Measurements from ENCODE around the gene PLK2.

PLK2 gene

DNA sequence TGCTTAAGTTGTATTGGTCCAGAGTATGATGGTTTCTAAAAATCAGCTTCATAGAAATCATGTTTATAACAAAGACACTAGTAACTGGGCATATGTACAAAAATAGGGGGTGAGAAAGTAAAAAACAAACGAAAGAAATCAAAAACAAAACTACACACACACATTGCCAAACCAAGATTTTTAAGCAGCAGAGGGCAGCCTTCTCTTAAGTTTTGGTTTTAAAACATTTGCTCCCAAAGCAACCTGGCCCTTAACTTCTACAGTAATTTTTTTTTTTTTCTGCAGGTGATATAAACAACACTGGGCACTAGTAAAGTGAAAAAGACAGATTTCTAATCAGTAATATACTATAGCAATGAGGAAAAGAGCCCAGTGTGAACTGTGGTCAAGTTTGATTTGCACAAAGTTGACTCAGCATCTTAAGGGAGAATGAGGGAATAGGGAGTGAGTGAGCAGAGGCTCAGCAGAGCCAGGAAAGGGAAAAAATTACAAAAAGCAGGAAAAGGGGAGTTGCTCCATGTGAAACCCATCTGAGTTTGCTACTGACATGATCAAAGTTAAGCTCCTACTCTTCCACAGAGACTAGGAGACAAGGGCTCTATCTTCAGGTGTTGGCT is 18.0 kb upstream of the PLK2 start:
- peak; percentile 43 for DNase-seq

DNA sequence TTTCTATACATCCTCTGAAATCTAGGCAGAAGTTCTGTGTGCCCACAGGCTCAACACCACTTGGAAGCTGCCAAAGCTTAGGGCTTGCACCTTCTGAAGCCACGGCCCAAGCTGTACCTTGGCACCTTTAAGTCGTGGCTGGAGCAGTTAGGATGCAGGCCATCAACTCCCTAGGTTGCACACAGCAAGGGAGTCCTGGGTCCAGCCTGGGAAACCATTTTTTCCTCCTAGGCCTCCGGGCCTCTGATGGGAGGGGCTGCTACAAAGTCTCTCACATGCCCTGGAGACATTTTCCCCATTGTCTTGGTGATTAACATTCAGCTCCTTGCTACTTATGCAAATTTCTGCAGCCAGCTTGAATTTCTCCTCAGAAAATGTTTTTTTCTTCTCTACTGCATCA is 15.5 kb upstream of the PLK2 start:
- no peak for DNase-seq

DNA sequence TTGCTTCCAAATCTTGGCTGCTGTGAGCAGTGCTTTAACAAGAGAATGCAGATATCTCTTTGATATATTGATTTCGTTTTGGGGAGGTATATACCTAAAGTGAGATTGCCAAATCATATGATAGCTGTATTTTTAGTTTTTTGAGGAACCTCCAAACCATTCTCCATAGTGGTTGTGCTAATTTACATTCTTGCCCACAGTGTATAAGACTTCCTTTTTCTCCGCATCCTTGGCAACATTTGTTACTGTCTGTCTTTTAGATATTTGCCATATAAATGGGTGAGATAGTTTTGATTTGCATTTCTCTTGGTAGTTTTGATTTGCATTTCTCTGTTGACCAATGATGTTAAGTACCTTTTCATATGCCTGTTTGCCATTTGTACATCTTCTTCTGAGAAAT is 10.0 kb upstream of the PLK2 start:
- DNase-seq = peak; percentile 8

DNA sequence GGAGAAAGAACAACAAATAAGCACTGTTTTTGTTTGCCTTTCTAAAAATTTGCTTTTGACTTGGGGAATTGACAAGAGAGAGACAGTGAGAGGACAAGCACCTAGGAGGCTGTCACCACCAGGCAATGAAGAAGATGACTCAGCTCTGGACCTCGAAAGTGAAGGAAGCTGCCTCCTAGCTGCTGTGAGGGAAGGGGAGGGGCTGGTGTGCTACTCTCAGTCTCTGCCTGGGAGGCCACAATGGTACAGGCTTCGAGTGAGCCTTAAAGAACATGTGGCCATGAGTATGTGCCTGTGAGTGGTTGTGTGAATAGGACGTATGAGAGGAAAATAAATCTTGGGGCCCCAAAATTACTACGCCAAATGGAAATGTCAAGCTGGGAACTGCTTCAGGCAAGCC is 7.1 kb upstream of the PLK2 start:
- peak; percentile 44 for DNase-seq

DNA sequence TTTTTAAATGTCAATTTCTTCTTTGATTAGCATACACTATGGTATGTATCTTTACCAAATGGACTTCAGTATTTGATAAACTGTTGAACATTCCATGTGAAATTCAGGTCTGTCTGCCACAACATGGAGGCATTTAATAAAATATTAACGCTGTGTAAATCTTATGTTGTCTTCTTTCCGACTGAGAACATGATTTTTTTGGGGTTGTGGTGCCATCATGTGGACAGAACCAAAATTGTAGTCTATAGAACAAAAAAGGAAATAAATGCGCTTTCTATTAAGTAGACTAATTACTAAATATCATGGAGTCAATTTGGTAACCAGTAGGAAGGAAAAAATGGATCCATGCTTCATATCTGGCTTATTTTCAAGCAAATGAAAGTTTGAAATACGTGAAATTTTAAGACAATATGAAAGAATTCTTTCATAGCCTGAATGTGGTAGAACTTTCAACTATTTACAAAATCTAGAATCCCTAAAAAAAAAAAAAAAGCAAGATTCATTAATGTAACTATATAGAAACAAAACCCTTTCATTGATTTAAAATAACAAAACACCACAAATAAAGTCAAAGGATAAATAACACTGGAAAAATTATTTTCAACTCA is 2.8 kb upstream of the PLK2 start:
- peak; percentile 80 for DNase-seq

DNA sequence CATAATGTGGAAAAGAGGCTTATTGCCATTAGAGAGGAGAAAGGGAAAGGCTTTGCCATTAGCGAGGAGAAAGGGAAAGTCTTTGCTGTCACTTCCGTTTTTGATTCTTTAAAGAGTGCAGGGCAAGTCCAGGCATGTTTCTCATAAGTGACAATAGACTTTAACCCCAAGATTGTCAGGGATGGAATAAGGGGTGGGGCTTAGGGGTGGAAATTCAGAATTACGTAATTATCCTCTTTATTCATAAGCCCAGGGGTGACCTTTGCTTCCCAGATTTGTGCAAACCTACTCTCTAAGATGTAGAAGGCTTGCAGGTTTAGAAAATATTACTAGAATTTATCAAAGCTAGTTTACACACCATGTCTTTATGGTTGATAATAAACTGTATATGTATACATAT is 2.3 kb upstream of the PLK2 start:
- DNase-seq = no peak

DNA sequence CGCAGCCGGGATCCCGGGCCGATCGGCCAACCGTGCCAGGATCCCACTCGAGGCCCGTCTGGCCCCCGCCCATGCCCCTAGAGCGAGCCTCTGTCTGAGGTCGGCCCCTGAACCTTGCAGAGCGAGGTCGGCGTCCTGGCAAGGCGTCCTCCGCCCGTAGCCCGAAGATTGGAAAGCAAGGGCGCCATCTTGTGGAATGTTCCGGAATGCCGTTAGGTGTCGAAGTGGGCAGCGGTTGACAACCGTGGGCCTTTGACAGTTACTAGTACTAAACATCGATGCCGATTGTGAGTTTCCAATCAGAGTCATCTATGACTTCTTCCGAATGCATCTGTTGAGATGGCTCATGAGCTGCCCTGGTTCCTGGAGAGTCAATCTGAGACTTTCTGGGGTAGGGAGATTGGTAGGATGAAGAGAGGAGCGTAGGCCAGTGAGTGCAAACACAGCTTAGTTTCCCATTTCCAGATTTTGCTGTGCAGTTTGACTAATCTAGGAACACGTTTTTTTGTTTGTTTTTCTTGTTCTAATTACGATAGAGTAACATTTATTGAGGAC is 923 bp upstream of the PLK2 start:
- peak; percentile 93 for DNase-seq

DNA sequence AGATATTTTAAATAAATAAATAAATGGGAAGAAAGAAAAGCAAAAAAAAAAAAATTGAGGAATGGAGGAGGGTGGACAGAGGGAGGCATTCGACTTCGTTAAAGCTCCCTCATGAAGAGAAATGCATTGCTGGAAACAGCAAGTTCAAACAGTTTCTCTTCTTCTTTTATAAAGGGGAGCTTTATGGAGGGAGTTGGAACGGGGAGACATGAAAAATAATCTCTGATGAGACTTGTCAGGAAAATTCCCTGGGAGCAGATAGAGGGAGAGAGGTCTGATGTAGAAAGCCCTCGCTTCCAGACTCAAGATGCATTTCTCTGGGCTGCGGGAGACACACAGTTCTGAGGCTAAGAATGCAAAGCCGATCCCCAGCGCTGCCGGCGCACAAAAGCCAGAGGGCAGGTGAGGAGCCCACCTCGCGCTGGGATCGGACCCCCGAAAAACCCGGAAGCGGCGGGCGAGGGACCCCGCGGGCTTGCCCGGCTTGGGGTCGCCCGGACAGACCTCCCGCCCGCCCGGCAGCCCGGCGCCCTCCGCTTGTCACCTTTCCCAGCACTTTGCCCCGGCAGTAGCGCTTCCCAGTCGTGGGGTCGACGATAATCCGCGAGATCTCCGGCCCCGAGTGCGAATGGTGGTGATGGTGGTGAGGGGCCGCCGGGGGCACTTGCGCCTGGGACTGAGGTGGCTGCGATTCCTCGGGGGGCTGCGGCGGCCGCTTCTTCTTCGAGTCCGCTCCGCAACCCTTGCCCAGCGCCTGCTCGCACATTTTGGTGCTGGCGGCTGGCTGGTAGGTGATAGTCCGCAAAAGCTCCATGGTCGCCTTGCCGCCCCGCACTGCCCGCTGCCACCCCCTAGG is 512 bp downstream of the PLK2 start:
- peak; percentile 20 for DNase-seq

DNA sequence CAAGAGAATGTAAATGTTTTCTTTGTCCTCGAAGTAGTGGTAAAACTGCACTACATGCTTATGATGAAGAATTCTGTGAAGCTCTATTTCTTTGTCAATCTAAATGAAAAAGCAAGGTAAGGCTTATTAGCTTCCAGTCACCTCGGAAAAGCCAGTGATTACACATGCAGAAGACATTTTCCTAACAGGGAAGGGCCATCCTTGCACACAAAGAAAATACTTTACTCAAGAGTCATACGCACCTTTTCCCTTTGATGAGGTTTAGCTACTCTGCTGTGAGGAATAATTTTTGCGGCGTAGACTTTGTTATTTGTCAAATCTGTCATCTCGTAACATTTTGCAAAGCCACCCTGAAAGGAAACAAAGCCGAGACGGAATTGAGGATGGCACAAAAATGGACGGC is 1.1 kb downstream of the PLK2 start:
- DNase-seq = no peak

DNA sequence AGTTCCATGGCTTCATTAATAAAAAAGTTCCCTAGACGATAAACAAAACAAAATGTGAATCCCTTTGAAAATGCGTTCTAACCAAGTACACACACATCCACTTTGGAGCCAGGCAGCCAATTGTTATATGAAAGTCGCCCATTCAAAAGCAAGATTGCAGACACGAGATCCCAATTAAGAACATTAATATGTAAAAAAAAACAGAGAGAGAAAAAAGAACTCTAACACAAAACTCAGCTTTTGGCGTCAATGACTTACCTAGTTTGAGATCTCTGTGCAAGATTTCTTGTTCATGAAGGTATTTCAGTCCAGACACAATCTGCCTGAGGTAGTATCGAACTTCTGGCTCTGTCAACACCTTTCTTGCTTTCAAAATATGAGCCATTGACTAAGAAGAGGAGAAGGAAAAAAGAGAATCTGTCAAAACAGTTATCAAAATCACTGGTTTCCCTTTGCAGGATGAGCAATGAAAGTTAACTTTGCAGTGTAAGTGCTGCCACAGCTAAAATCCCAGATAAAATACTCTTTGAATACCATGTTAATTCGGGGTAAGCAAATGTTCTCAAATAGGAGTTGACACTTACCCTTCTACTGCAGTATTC is 1.6 kb downstream of the PLK2 start:
- no peak for DNase-seq

DNA sequence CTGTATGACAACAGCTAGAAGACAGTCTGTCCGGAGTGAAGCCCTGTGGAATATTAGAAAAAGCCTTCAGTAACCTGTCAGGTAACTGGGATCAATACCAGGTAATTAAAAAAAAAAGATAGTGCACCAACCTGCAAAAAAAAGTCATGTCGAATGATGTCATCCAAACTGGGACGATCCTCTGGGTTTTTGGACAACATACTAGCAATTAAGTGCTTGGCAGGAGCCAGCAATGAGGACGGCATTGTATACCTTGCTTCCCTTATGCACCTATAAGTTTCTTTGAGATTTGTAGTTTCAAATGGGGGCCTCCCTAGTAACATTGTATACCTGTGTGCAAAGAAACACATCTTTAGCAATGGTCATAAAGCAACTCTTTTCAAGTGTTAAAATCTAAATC is 2.8 kb downstream of the PLK2 start:
- no peak for DNase-seq

DNA sequence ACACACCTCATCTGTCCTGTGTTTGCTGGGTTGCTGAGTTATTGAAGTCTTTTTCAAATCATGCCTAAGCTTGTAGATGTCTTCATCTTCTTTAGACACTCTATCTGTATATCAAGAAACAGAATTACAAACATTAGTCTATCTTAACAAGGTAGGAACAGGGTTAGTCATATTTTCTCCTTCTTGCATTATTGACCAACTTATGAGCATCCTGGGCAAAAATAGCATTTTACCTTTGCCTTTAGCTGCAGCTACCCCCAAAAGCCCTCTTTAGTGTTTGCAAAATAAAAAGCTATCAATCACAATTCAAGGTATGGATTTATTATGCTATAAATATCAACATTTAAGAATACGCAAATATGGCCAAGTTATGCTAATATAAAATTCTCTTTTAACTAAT is 3.4 kb downstream of the PLK2 start:
- DNase-seq = no peak

DNA sequence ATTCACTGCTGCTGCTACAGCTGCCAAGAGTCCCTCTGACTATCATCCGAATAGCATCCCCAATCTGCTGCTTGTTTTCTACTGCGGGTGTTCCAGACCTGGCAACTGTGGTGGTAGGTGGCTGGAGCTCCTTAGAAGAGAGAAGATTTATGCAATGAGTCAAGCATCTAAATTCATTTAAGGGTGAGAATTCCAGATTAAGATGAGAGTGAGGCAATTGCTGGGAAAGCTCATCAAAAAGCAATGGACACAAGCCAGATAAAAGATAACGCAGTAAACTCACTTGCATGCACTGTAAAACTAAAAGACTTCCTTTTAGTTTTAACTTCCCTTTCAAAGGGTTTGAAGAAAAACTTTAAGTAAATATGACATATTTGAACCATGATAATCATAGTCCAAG is 3.9 kb downstream of the PLK2 start:
- no peak for DNase-seq

DNA sequence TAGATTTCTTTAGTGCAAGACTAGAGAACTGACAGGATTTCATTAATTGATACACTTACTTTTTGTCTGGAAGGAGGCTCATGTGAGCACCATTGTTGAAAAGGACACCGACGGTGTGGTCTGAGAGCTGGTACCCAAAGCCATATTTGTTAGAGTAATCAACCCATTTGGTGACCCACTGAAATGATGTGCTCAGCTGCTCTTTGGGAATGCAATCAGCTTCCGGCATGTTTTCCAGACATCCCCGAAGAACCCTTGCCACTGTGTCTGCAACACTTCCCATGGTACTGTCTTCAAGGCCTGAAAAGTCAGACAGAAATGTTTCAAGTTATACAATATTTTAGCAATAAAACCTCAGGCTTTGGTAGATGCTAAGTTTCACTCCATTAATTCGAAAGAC is 4.4 kb downstream of the PLK2 start:
- no peak for DNase-seq

DNA sequence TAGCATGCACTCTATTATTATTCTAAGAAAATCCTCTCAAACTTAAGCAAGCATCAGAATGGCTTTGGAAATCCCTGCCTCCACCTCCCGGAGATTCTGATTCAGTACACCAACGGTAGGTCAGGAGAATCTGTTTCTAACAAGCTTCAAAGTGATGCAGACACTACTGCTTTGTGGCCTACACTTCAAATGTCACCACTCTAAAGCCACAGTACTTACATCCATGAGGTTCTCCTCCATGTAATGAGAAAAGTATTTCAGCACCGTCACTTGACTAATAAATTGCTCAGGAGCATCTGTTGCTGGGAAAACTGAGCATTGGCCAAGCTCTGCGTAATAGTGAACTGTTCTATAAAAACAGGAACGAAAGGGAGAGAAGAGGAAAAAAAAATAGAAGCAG is 4.8 kb downstream of the PLK2 start:
- no peak for DNase-seq

DNA sequence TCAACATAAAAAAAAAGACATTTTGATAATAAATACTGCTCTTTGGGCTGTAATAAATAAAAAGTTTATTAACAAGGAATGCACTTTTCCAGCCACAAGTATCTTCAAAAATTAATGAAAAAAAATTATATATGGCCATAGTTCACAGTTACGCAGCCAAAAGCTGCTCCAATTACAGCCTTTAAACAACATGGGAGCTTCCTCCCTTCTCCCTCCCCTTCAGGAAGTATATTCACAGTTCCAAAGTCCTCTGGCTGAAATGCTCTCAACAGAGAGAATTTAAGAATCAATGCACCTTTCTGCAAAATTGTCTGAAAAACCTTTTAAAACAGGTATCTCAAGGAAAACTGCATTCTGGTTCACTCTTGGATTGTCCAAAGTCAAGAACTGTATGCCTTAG is 5.9 kb downstream of the PLK2 start:
- no peak for DNase-seq

DNA sequence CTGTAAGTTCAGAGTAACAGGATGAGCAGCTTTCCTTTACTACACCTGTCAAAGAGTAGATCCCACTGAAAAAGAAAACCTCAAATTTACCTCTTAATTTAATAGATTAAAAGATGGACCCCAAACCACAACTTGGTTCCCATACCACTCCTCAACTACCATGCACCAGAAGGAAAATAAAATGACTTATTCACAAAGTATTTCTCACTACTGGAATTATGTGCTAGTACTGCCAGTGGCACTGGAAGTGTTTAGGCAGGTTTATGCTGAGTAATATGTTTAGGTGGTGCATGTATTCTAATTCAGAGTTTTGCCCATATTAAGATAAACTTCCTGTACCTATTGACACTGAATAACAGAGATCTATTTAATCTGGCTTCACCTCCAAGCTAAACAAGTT is 6.6 kb downstream of the PLK2 start:
- no peak for DNase-seq

DNA sequence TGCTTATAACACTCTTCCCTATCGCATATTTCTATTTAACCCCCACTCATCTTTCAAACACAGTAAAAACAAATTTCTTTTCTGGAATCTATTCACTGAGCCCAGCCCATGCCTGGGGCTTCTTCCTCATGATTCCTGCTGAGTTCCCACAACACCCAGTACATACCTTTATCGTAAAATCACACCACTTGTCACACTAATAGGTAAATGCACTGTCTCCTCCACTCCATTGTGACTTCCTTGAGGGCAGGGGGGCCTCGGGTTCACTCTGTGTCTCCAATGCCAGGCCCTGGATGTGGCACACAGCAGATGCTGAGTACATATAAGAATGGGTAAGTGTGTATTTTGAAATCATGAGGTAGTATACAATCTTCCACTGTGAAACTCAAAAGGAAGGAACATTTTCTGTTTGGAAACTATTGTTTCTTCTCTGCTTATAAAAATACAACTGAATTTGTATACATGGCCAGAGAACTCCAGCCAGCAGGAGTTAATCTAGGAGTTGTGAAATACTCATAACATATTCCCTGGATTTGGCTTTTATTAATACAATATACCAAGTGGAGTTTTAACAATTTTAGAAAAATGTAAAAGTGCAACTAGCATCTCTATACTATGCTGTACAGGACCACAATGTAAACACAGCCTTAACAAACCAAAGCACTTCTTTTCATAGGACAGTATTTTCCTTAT is 7.2 kb downstream of the PLK2 start:
- no peak for DNase-seq

DNA sequence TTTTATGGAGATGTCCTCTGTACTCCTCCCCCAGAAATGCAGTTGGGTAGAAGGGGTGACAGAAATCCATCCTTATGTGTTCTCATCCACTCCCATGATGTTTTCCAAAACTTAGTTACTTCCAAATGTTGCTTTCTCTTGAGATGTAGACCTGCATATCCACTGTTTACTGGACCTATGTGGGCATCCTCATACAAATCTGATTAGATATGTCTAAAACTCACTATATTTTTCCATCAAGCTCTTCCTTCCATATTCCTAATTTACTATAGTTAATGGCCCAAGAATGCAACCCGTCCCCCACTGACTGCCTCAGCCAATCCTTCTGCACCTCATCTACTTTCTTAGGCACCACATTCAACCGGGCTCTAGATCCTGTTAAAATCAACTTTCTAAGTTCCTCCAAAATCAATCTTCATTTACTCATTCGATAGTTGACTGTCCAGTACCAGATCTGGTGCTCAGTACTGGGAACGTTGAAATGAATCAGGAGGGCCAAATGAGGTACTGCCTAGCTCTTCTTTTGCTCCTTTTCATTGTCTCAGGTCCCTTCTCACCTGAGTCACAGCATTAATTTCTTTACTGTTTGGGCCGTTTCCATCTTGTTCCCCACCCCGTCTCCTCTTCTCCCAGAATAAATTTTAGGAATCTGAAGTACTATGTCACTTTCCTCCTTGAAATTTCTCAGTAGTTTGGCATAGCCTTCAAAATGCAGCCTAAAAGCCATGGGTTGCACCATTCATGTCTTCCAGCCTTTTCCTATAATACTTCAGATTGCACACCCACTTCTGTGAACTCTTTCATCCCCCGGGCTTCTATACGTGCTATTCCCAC is 7.9 kb downstream of the PLK2 start:
- no peak for DNase-seq

DNA sequence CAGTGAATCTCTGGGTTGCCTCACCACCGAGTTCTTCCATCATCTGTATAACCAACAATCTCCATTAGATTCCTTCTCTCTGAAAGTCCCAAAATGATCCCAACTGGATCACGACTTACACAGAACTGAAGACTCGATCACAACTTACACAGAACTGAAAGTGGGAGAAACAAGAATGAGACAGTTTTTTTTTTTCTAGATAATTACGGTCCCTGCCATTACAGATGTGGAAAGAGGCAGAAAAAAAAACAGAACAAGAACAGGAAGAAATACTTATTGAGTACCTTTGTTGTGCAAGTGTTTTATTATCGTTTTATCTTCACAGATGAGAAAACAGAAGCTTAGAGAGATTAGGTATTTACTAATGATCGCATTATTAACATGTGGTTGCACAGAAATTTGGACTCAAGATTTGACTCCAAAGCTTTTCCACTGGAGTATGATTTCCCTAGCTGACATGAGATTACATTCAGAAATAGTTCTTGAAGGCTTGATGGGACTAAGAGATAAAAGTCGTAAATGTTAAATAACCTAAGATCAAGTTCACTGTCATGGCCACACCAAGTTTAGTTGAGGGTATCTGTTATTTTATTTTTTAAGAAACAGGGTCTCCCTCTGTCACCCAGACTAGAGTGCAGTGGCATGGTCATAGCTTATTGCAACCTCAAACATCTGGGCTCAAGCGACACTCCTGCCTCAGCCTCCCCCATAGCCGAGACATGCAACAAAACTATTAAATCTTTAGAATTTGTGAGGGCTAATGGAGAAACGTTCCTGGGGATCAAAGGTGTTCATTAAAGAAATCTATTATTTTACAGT is 8.9 kb downstream of the PLK2 start:
- no peak for DNase-seq

DNA sequence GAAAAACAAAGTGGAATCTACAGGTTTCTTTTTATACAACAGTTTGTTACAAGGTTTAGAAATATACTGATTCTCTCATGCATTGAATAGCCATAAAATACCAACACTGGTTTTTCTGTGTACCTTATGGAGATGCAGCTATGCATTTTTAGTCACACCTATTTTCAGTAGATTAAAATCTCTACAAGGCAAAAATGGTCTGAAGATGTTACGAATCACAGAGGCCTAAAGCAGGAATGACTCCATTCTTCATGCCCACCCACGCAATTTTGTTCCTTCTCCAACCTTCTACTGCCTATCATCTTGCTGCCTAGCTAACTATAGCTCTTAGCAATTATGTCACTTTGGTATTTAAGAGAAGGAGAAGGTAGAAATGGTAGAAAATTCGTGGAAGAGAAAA is 9.9 kb downstream of the PLK2 start:
- no peak for DNase-seq

Measured in hematopoietic multipotent progenitor cell treated with erythropoietin and hydrocortisone succinate and interleukin-3 and kit ligand, for 6 days (in vitro differentiated cells).